Natural killer cell (primary cell): ENCODE data around the gene NBR1. TPM values are rescaled to one million over a fixed set of nuclear protein-coding genes. Genes with fewer than 3 reads are reported as not detected.
"Not testable (repeated sequence)": the region's sequence is repeated elsewhere in the genome, so short reads cannot be mapped to it uniquely, and the experiment has no call there.

Experiments used
- ATAC-seq, 3 donors: fragments of 150-1000 bp in 2 of 3; fragments of 200-7000 bp in 1 of 3; cut with Tn5 transposase; 1 replicate in 1 of 3; 2 replicates in 2 of 3; pipeline ENCODE4 v1.10.0; 2021; ENCODE audit warnings: mild to moderate bottlenecking in 2 of 3, moderate library complexity in 2 of 3
- DNase-seq, 2 donors: peaks; one replicate each; pipeline versions ENCODE4 v3.0.0 to v3.0.0-alpha.2; 2013 to 2021; ENCODE audit warnings: mixed read lengths in 1 of 2
- H3K27ac ChIP-seq: one replicate; pipeline ENCODE4 v1.5.1; 2013; ENCODE audit warnings: mild to moderate bottlenecking, low read length
- H3K27me3 ChIP-seq: one replicate; pipeline ENCODE4 v1.6.1; 2013; ENCODE audit warnings: low read length; ENCODE audit not compliant: control insufficient read depth, insufficient read depth
- H3K36me3 ChIP-seq: one replicate; pipeline ENCODE4 v1.6.1; 2013; ENCODE audit warnings: low read length; ENCODE audit not compliant: control insufficient read depth, insufficient read depth
- H3K4me1 ChIP-seq: one replicate; pipeline ENCODE4 v1.6.1; 2013; ENCODE audit warnings: low read length; ENCODE audit not compliant: control insufficient read depth, insufficient read depth
- H3K4me3 ChIP-seq: one replicate; pipeline ENCODE4 v1.5.1; 2013; ENCODE audit warnings: low read length
- H3K9me3 ChIP-seq: one replicate; pipeline ENCODE4 v1.6.1; 2013; ENCODE audit warnings: low read length; ENCODE audit not compliant: control insufficient read depth, insufficient read depth
- H3K27ac Mint-ChIP-seq, 2 donors: one replicate each; pipeline ENCODE4 v1.8.0; 2022; ENCODE audit warnings: mild to moderate bottlenecking in 2 of 2, mixed read lengths in 2 of 2, moderate library complexity in 1 of 2
- H3K27me3 Mint-ChIP-seq, 2 donors: one replicate each; pipeline ENCODE4 v1.8.0; 2022; ENCODE audit warnings: low read depth in 2 of 2, mixed read lengths in 2 of 2
- H3K36me3 Mint-ChIP-seq: one replicate; pipeline ENCODE4 v1.8.0; 2022; ENCODE audit warnings: mixed read lengths
- H3K4me1 Mint-ChIP-seq, 2 donors: one replicate each; pipeline ENCODE4 v1.8.0; 2022; ENCODE audit warnings: mixed read lengths in 2 of 2
- H3K4me3 Mint-ChIP-seq: one replicate; pipeline ENCODE4 v1.8.0; 2022; ENCODE audit warnings: mild to moderate bottlenecking, moderate library complexity, mixed read lengths
- H3K9me3 Mint-ChIP-seq, 2 donors: one replicate each; pipeline ENCODE4 v1.8.0; 2022; ENCODE audit warnings: mixed read lengths in 2 of 2
- CTCF ChIP-seq: fragments of 200-600 bp; IDR thresholded peaks from one replicate; pipeline ENCODE4 v1.8.0; 2022; ENCODE audit warnings: antibody characterized with exemption
- WGBS: methylation state at CpG from one replicate; pipeline ENCODE4 v1.1.7; 2013; ENCODE audit warnings: missing lambda C conversion rate; ENCODE audit not compliant: insufficient coverage; 5-methylcytosine and 5-hydroxymethylcytosine counted together
- intact Hi-C: fragments of 100-400 bp; cut with micrococcal nuclease; formaldehyde crosslinking; loops from one replicate; pipeline ENCODE4 v1.14.2; 2022
- total RNA-seq, 4 donors: library from RNA; stranded (reverse); fragments of 120-200 nt in 1 of 4; gene quantifications; one replicate each; pipeline versions ENCODE4 v1.2.3 to v1.2.4, GENCODE V29; 2013 to 2022

The NBR1 gene
- total RNA-seq, 3 donors from 2014 or later (not counting 1 experiment from before 2014, with no cell fraction given): 63.3 to 74.8 (median 67.0) TPM

GRCh38 chr17:43125967-43126910 lies 44.8 kb upstream of the NBR1 start:
- ATAC-seq (no peak), DNase-seq (peak; percentile 18 to 19)
- intact Hi-C loops: loop anchor here (1.0 to 10.0 kb wide), 2 partner anchors 45 to 101 kb away; partner anchors contain the start of genes NBR1, RND2 and VAT1
- H3K27ac Mint-ChIP-seq: peak overlapping the region; percentile 98
- H3K27me3 Mint-ChIP-seq: no peaks in the 10 kb centered on the region
- H3K4me1 Mint-ChIP-seq: peaks cover 20 to 29% of the 10 kb centered on the region in 2 donors
- peaks cover 19% of the 10 kb centered on the region for H3K4me1 ChIP-seq
- H3K36me3 ChIP-seq: peaks cover 2% of the 10 kb centered on the region
- no peak for TF ChIP-seq CTCF
- H3K27me3 ChIP-seq: no peaks in the 10 kb centered on the region
- H3K27ac ChIP-seq: peak overlapping the region; percentile 67
- peak overlapping the region; percentile 100 for H3K4me3 Mint-ChIP-seq
- peak overlapping the region; percentile 55 for H3K4me3 ChIP-seq
- WGBS: 88% methylated on average over 59 of the region's 59 CpGs
- no peaks in the 10 kb centered on the region for H3K36me3 Mint-ChIP-seq
- H3K9me3 Mint-ChIP-seq: no peaks in the 10 kb centered on the region
- H3K9me3 ChIP-seq: no peaks in the 10 kb centered on the region

DNA sequence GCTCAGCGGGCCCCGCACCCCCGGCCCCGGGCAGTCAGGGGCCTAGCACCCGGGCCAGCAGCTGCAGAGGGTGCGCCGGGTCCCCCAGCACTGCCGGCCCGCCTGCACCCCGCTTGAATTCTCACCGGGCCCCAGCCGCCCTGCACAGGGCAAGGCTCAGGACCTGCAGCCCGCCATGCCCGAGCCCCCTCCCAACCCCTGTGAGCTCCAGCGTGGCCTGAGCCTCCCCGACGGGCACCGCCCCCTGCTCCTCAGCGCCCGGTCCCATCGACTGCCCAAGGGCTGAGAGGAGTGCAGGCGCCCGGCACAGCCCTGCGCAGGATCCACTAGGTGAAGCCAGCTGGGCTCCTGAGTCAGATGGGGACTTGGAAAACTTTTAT lies 44.1 kb upstream of the NBR1 start:
- Histone ChIP-seq H3K9me3 (no peaks in the 10 kb centered on the region), H3K27ac (no peak overlapping the region), H3K4me1 (peaks cover 19% of the 10 kb centered on the region), H3K36me3 (peaks cover 2% of the 10 kb centered on the region), H3K27me3 (no peaks in the 10 kb centered on the region), H3K4me3 (no peak overlapping the region)
- intact Hi-C loops: loop anchor here (10.0 kb wide), 1 partner anchor 102 kb away; the partner anchor contains the start of genes RND2 and VAT1
- DNase-seq: no peak
- TF ChIP-seq CTCF: no peak
- H3K36me3 Mint-ChIP-seq: no peaks in the 10 kb centered on the region
- no peak overlapping the region for H3K4me3 Mint-ChIP-seq
- peak overlapping the region in 1 of 2 donors; percentile 63 for H3K27ac Mint-ChIP-seq
- WGBS: 97% methylated on average over 24 of the region's 24 CpGs
- peaks cover 20 to 29% of the 10 kb centered on the region in 2 donors for H3K4me1 Mint-ChIP-seq
- H3K27me3 Mint-ChIP-seq: no peaks in the 10 kb centered on the region
- no peaks in the 10 kb centered on the region for H3K9me3 Mint-ChIP-seq
- ATAC-seq: no peak

- H3K27ac ChIP-seq, ATAC-seq, H3K36me3 ChIP-seq, H3K9me3 Mint-ChIP-seq, H3K4me3 ChIP-seq, DNase-seq, H3K36me3 Mint-ChIP-seq, H3K27me3 ChIP-seq, H3K9me3 ChIP-seq, H3K27me3 Mint-ChIP-seq: not testable (repeated sequence)
- peaks cover 19% of the 10 kb centered on the region for H3K4me1 ChIP-seq
- H3K4me3 Mint-ChIP-seq: peak overlapping the region; percentile 67
- WGBS: 90% methylated on average over 6 of the region's 6 CpGs
- peaks cover 20 to 29% of the 10 kb centered on the region in 2 donors for H3K4me1 Mint-ChIP-seq
- H3K27ac Mint-ChIP-seq: peak overlapping the region in 1 of 2 donors; percentile 63
- intact Hi-C loops: loop anchor here (10.0 kb wide), 1 partner anchor 103 kb away; the partner anchor contains the start of genes RND2 and VAT1
These were observed 43.6 kb upstream of the NBR1 start for GRCh38 chr17:43127333-43127876.

DNA sequence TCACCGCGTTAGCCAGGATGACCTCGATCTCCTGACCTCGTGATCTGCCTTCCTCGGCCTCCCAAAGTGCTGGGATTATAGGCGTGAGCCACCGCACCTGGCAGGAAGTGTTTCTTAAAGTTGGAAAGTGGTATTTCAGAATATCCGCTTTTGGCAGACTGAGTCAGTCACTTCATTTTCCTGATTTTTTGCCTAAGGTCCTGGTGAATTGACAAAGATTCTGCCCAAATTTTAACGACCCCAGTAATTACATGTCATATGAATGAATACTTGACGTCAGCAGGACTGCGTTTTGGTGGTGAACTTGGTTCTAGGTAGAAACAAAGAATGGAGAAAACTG lies 41.4 kb upstream of the NBR1 start:
- 94% methylated on average over 11 of the region's 11 CpGs for WGBS
- intact Hi-C loops: loop anchor here (10.0 kb wide), 1 partner anchor 105 kb away; the partner anchor contains the start of genes RND2 and VAT1
- ATAC-seq (no peak), DNase-seq (no peak)
- H3K27me3 ChIP-seq: no peaks in the 10 kb centered on the region
- Mint-ChIP-seq H3K27me3 (no peaks in the 10 kb centered on the region), H3K4me1 (peaks cover 15 to 27% of the 10 kb centered on the region in 2 donors), H3K36me3 (no peaks in the 10 kb centered on the region), H3K4me3 (no peak overlapping the region), H3K9me3 (no peaks in the 10 kb centered on the region), H3K27ac (no peak overlapping the region)
- H3K4me1 ChIP-seq: peaks cover 14% of the 10 kb centered on the region
- H3K9me3 ChIP-seq: no peaks in the 10 kb centered on the region
- peaks cover 2% of the 10 kb centered on the region for H3K36me3 ChIP-seq
- no peak for TF ChIP-seq CTCF
- no peak overlapping the region for H3K27ac ChIP-seq
- no peak overlapping the region for H3K4me3 ChIP-seq
